ENCODE measurements around the gene TMEM59L. TPM values are rescaled to one million over a fixed set of nuclear protein-coding genes. Genes with fewer than 3 reads are reported as not detected.

TMEM59L gene
- total and polyA plus RNA-seq, 9 of the 15 experiments (the other 6 are each of a cell fraction or from before 2014, with no cell fraction given) = 0.37 TPM; not detected in 8

- no peak for TF ChIP-seq ZKSCAN3 (CRISPR knock-in tag; IDR thresholded peaks at IDR 0.05)
- TF ChIP-seq HCFC1 (IDR thresholded peaks at IDR 0.05; ENCODE audit: low read depth, low read length) = peak; percentile 71
- no peak for TF ChIP-seq POLR3A (IDR thresholded peaks at IDR 0.05; ENCODE audit: borderline replicate concordance, extremely low read depth, insufficient read depth, insufficient read length)
- TF ChIP-seq DMBX1 (CRISPR knock-in tag; IDR thresholded peaks at IDR 0.05; ENCODE audit: borderline replicate concordance) = no peak
- TF ChIP-seq THRA (IDR thresholded peaks at IDR 0.05) = no peak
- no peak for TF ChIP-seq GABPA (tag; conservative IDR thresholded peaks at IDR 0.05; ENCODE audit: low read depth)
- no peak for TF ChIP-seq ZNF184 (CRISPR knock-in tag; IDR thresholded peaks at IDR 0.05)
- no peak for TF ChIP-seq RAD51 (IDR thresholded peaks at IDR 0.05; ENCODE audit: borderline replicate concordance, low read depth)
- no peak for TF ChIP-seq PREB (CRISPR knock-in tag; IDR thresholded peaks at IDR 0.05)
- TF ChIP-seq ZBTB2 (IDR thresholded peaks at IDR 0.05) = no peak
- TF ChIP-seq SMARCA4 (IDR thresholded peaks at IDR 0.05) = no peak
- no peak for TF ChIP-seq ARID4B (CRISPR knock-in tag; IDR thresholded peaks at IDR 0.05)
- no peak for TF ChIP-seq E2F8 (IDR thresholded peaks at IDR 0.05; ENCODE audit: low read depth, partially characterized antibody)
Observed at GRCh38 chr19:18636969-18637629, 24.4 kb downstream of the TMEM59L start, which contains the start of gene KLHL26 (continued).
